SU-DHL-6 (cell line): ENCODE measurements around the gene ZNF768.

Experiments
- CTCF ChIP-seq: fragments of 200-600 bp; sonication (generic); IDR thresholded peaks from one replicate; pipeline ENCODE4 v1.5.1; 2017; ENCODE audit warnings: antibody characterized with exemption, mild to moderate bottlenecking, low read length, moderate library complexity; ENCODE audit not compliant: insufficient read depth, poor library complexity, severe bottlenecking
- EZH2phosphoT487 ChIP-seq: fragments of 200-600 bp; sonication (generic), shearing (Covaris generic); conservative IDR thresholded peaks from 2 replicates; pipeline ENCODE4 v1.6.1; 2018; ENCODE audit warnings: mild to moderate bottlenecking, antibody characterized with exemption, low read length, moderate library complexity, mixed read lengths

- no peak for TF ChIP-seq CTCF
- TF ChIP-seq EZH2phosphoT487, result no peak
Measured at GRCh38 chr16:30541502-30542329, 15.3 kb upstream of the ZNF768 start.
